Measurements from ENCODE around the gene DAPK1.

Gene DAPK1

GRCh38 chr9:87455407-87455806, 42.3 kb upstream of the DAPK1 start:
- no peak for TF ChIP-seq ESRRG (CRISPR knock-in tag; IDR thresholded peaks at IDR 0.05)
- TF ChIP-seq TSHZ2 (CRISPR knock-in tag; IDR thresholded peaks at IDR 0.05) = no peak
- no peak for TF ChIP-seq TCF4 (CRISPR knock-in tag; IDR thresholded peaks at IDR 0.05; ENCODE audit: borderline replicate concordance)
- no peak for TF ChIP-seq OSR1 (CRISPR knock-in tag; IDR thresholded peaks at IDR 0.05)
- no peak for TF ChIP-seq SNAI2 (CRISPR knock-in tag; IDR thresholded peaks at IDR 0.05)
- TF ChIP-seq, protein P1, sequence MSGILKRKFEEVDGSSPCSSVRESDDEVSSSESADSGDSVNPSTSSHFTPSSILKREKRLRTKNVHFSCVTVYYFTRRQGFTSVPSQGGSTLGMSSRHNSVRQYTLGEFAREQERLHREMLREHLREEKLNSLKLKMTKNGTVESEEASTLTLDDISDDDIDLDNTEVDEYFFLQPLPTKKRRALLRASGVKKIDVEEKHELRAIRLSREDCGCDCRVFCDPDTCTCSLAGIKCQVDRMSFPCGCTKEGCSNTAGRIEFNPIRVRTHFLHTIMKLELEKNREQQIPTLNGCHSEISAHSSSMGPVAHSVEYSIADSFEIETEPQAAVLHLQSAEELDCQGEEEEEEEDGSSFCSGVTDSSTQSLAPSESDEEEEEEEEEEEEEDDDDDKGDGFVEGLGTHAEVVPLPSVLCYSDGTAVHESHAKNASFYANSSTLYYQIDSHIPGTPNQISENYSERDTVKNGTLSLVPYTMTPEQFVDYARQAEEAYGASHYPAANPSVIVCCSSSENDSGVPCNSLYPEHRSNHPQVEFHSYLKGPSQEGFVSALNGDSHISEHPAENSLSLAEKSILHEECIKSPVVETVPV (CRISPR knock-in tag; IDR thresholded peaks at IDR 0.05) = no peak
- TF ChIP-seq CSDC2 (CRISPR knock-in tag; IDR thresholded peaks at IDR 0.05) = no peak
- TF ChIP-seq ZC3H10 (CRISPR knock-in tag; IDR thresholded peaks at IDR 0.05) = no peak
- TF ChIP-seq ISL1 (CRISPR knock-in tag; IDR thresholded peaks at IDR 0.05) = no peak
- no peak for TF ChIP-seq ZNF70 (CRISPR knock-in tag; IDR thresholded peaks at IDR 0.05)
- TF ChIP-seq ZNF565 (CRISPR knock-in tag; conservative IDR thresholded peaks at IDR 0.05; ENCODE audit: low read depth) = no peak
- no peak for TF ChIP-seq PPARA (CRISPR knock-in tag; IDR thresholded peaks at IDR 0.05; ENCODE audit: borderline replicate concordance)
- no peak for TF ChIP-seq ARNTL (CRISPR knock-in tag; IDR thresholded peaks at IDR 0.05; ENCODE audit: borderline replicate concordance, low read depth)
- TF ChIP-seq, protein P2, sequence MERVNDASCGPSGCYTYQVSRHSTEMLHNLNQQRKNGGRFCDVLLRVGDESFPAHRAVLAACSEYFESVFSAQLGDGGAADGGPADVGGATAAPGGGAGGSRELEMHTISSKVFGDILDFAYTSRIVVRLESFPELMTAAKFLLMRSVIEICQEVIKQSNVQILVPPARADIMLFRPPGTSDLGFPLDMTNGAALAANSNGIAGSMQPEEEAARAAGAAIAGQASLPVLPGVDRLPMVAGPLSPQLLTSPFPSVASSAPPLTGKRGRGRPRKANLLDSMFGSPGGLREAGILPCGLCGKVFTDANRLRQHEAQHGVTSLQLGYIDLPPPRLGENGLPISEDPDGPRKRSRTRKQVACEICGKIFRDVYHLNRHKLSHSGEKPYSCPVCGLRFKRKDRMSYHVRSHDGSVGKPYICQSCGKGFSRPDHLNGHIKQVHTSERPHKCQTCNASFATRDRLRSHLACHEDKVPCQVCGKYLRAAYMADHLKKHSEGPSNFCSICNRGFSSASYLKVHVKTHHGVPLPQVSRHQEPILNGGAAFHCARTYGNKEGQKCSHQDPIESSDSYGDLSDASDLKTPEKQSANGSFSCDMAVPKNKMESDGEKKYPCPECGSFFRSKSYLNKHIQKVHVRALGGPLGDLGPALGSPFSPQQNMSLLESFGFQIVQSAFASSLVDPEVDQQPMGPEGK (CRISPR knock-in tag; IDR thresholded peaks at IDR 0.05; ENCODE audit: borderline replicate concordance) = no peak
- no peak for TF ChIP-seq ZFP30 (CRISPR knock-in tag; IDR thresholded peaks at IDR 0.05)
- TF ChIP-seq BACH2 (CRISPR knock-in tag; IDR thresholded peaks at IDR 0.05; ENCODE audit: borderline replicate concordance) = no peak
- no peak for ATAC-seq

DNA sequence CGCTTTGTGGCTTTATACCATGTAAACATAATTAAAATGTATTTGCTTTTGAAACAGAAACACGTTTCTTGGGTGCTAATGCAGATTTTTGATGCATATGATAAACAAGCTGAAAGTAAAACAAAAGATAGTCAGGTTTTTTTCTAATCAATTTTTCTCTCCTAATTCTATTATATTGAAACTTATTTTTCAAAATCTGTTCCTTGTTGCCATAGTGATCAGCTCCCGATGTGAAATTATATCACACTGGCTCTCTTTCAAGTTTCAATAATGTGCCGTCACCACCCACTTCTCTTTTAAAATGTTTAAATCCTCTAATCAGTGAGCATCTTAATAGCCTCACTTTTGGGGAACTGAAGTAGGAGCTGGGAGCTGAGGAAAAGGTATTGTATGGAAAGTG, 36.4 kb upstream of the DAPK1 start:
- ATAC-seq = no peak
- TF ChIP-seq ZC3H10 (CRISPR knock-in tag; IDR thresholded peaks at IDR 0.05) = no peak
- TF ChIP-seq TOX (CRISPR knock-in tag; IDR thresholded peaks at IDR 0.05; ENCODE audit: borderline replicate concordance) = no peak
- no peak for TF ChIP-seq GLIS3 (CRISPR knock-in tag; IDR thresholded peaks at IDR 0.05)
- no peak for TF ChIP-seq ZFP30 (CRISPR knock-in tag; IDR thresholded peaks at IDR 0.05)
- no peak for TF ChIP-seq ZNF70 (CRISPR knock-in tag; IDR thresholded peaks at IDR 0.05)
- TF ChIP-seq, protein P1 (CRISPR knock-in tag; IDR thresholded peaks at IDR 0.05) = no peak
- no peak for TF ChIP-seq ISL1 (CRISPR knock-in tag; IDR thresholded peaks at IDR 0.05)

DNA sequence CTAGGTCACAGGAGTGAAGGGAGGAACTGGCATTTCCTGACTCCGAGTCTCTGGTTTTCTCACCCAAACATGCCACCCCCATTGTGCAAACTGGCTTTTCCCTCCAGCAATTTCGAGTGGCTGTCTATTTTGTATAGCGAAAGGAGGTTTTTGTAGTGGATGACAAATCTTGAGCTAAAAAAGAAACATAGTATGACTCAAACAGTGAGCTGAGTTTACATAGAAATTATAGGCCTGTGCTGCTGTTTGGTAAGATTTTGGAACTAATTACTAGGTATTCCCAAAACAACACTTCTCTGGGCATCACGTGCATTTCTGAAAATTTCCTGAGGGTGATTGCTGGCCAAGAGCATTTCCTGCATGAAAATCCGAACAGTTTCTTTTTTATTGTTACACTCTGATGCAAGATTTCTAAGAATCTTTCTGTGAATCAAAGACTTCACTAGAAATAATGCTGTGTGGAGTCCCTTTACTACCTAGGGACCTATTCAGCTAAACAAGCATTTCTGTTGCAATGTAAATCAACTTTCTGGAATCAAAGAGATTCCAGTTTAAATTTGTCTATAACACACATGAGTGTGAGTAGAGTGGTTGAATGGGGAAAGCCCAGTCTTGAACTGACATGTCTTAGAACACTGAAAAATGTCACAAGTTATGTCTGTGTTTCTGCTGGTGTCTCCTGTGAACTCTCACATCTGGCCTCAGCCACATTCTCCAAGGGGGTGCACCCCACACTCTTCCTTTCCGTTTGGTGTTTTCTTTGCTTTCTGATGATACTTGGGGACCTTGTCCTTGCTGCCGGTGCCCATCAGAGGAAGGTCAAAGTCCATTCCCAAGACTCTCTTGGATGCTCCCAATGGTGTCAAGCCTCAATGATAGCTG, 33.3 kb upstream of the DAPK1 start:
- ATAC-seq = no peak
- no peak for TF ChIP-seq ARNTL (CRISPR knock-in tag; IDR thresholded peaks at IDR 0.05; ENCODE audit: borderline replicate concordance, low read depth)
- TF ChIP-seq ZC3H10 (CRISPR knock-in tag; IDR thresholded peaks at IDR 0.05) = no peak
- TF ChIP-seq, protein P3, sequence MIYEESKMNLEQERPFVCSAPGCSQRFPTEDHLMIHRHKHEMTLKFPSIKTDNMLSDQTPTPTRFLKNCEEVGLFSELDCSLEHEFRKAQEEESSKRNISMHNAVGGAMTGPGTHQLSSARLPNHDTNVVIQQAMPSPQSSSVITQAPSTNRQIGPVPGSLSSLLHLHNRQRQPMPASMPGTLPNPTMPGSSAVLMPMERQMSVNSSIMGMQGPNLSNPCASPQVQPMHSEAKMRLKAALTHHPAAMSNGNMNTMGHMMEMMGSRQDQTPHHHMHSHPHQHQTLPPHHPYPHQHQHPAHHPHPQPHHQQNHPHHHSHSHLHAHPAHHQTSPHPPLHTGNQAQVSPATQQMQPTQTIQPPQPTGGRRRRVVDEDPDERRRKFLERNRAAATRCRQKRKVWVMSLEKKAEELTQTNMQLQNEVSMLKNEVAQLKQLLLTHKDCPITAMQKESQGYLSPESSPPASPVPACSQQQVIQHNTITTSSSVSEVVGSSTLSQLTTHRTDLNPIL (CRISPR knock-in tag; IDR thresholded peaks at IDR 0.05; ENCODE audit: low read depth) = no peak
- TF ChIP-seq ZNF565 (CRISPR knock-in tag; conservative IDR thresholded peaks at IDR 0.05; ENCODE audit: low read depth) = no peak
- TF ChIP-seq ZFP3 (CRISPR knock-in tag; IDR thresholded peaks at IDR 0.05) = no peak
- no peak for TF ChIP-seq BACH2 (CRISPR knock-in tag; IDR thresholded peaks at IDR 0.05; ENCODE audit: borderline replicate concordance)
- TF ChIP-seq CSDC2 (CRISPR knock-in tag; IDR thresholded peaks at IDR 0.05) = no peak
- TF ChIP-seq ESRRG (CRISPR knock-in tag; IDR thresholded peaks at IDR 0.05) = no peak
- no peak for TF ChIP-seq RARB (CRISPR knock-in tag; IDR thresholded peaks at IDR 0.05)
- TF ChIP-seq POU6F1 (CRISPR knock-in tag; IDR thresholded peaks at IDR 0.05; ENCODE audit: borderline replicate concordance, low read depth) = no peak
- TF ChIP-seq TOX (CRISPR knock-in tag; IDR thresholded peaks at IDR 0.05; ENCODE audit: borderline replicate concordance) = no peak
- no peak for TF ChIP-seq PPARA (CRISPR knock-in tag; IDR thresholded peaks at IDR 0.05; ENCODE audit: borderline replicate concordance)
- TF ChIP-seq TSHZ2 (CRISPR knock-in tag; IDR thresholded peaks at IDR 0.05) = no peak
- no peak for TF ChIP-seq ZNF70 (CRISPR knock-in tag; IDR thresholded peaks at IDR 0.05)
- TF ChIP-seq OSR1 (CRISPR knock-in tag; IDR thresholded peaks at IDR 0.05) = no peak

All from SK-N-SH treated with all-trans-retinoic acid at 6 μM for 48 hours (cell line).